ENCODE data around the gene CTTN. TPM values are rescaled to one million over a fixed set of nuclear protein-coding genes. Genes with fewer than 3 reads are reported as not detected.

CTTN gene
- total and polyA plus RNA-seq, 9 of the 15 experiments (the other 6 are each of a cell fraction or from before 2014, with no cell fraction given), result 9.9 to 158 (median 99.7) TPM

DNA sequence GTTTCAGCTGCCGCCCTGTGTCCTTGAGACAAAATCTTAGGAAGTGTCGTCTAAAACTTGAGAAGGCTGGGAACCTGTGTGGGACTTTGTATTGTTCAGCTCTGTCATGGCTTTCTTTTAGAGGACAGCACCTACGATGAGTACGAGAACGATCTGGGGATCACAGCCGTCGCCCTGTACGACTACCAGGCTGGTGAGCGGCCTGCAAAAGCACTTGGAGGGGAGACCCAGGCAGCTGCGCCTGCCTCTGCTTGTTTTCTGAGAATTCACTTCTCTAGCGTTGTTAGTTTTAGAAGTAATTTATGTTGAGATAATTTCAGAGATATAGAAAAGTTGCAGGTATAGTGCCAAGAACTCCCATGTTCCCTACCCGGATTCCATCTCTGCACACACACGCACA is 35.2 kb downstream of the CTTN start:
- intact Hi-C loops (cut with micrococcal nuclease) (no loop called here), in situ Hi-C loops (cut with MboI) (no loop called here)
- H3K79me2 ChIP-seq (ENCODE audit: control insufficient read depth, insufficient read depth, low read length), result no peaks in the 10 kb centered on the region
- CTCF ChIA-PET (ENCODE audit: low intra/inter-chr PET ratio), result no interaction called here
- no peak overlapping the region for H3K4me3 ChIP-seq
- no peaks in the 10 kb centered on the region for H4K20me1 ChIP-seq (replicated peaks; ENCODE audit: control insufficient read depth, insufficient read depth, low read length)
- DNase-seq (ENCODE audit: extremely low read depth in 1 of 4, low spot score in 3 of 4) (no peak), FAIRE-seq (no peak), ATAC-seq (no peak)
- peaks cover 94% of the 10 kb centered on the region; the same call in 2 of the 3 replicates for H3K36me3 ChIP-seq (ENCODE audit: control insufficient read depth, insufficient read depth, low read length)
- 94% methylated on average over 7 of the region's 13 CpGs for WGBS (ENCODE audit: insufficient coverage, low coverage, missing lambda C conversion rate)
- POLR2A ChIA-PET, result interaction anchor here (0.6 to 1.8 kb wide), 3 partner anchors 9 to 42 kb away, joined by 3 to 4 read pairs (median 3); no protein-coding TSS in a partner anchor
- no peak overlapping the region for H3K27ac ChIP-seq (ENCODE audit: extremely low read depth, low read depth, low read length)
- H3K4me1 ChIP-seq (replicated peaks in 1 of 2; ENCODE audit: control insufficient read depth in 2 of 2, insufficient read depth in 2 of 2, low read length in 2 of 2), result peaks cover 0 to 8% of the 10 kb centered on the region in 2 experiments; a peak in 1 of 5 replicates
- H3K9ac ChIP-seq (ENCODE audit: insufficient read depth in 1 of 2, low read depth in 2 of 2, low read length in 2 of 2), result no peak overlapping the region
- no peaks in the 10 kb centered on the region for H3K9me3 ChIP-seq (replicated peaks; ENCODE audit: control insufficient read depth, insufficient read depth, low read depth, low read length)
- H3K4me2 ChIP-seq (ENCODE audit: insufficient read depth, low read length), result no peak overlapping the region
- no TSS peak for BruUV-seq (replicated peaks)
- TF ChIP-seq CBX1 (IDR thresholded peaks at IDR 0.05; ENCODE audit: low read depth) (no peak), AFF1 (IDR thresholded peaks at IDR 0.05; ENCODE audit: low read depth in 1 of 2, partially characterized antibody in 2 of 2) (no peak), MGA (IDR thresholded peaks at IDR 0.05) (no peak), CSDE1 (IDR thresholded peaks at IDR 0.05) (no peak)
- H3K9me1 ChIP-seq (ENCODE audit: control insufficient read depth, insufficient read depth, low read length), result no peaks in the 10 kb centered on the region
- no peak overlapping the region for H2AFZ ChIP-seq (ENCODE audit: low read depth, low read length)
- no peaks in the 10 kb centered on the region for H3K27me3 ChIP-seq (ENCODE audit: control insufficient read depth in 2 of 2, insufficient read depth in 2 of 2, low read length in 2 of 2)

Data from K562 (cell line).